ENCODE data around the gene GLRA1.
"Not testable (repeated sequence)": the region's sequence is repeated elsewhere in the genome, so short reads cannot be mapped to it uniquely, and the experiment has no call there.

The GLRA1 gene

DNA sequence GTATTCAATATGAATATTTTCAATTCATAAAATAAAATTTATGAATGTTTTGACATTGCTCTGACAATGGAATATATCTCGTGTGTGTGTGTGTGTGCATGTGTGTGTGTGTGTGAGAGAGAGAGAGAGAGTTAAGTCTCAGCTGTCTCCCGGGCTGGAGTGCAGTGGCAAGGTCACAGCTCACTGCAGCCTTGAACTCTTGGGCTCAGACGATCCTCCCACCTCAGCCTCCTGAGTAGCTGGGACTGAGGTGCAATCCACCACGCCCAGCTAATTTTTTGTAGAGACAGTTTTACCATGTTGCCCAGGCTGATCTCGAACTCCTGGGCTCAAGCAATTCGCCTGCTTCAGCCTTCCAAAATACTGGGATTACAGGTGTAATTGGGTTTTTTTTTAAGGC, 136.8 kb downstream of the GLRA1 start:
- TF ChIP-seq, protein P1, sequence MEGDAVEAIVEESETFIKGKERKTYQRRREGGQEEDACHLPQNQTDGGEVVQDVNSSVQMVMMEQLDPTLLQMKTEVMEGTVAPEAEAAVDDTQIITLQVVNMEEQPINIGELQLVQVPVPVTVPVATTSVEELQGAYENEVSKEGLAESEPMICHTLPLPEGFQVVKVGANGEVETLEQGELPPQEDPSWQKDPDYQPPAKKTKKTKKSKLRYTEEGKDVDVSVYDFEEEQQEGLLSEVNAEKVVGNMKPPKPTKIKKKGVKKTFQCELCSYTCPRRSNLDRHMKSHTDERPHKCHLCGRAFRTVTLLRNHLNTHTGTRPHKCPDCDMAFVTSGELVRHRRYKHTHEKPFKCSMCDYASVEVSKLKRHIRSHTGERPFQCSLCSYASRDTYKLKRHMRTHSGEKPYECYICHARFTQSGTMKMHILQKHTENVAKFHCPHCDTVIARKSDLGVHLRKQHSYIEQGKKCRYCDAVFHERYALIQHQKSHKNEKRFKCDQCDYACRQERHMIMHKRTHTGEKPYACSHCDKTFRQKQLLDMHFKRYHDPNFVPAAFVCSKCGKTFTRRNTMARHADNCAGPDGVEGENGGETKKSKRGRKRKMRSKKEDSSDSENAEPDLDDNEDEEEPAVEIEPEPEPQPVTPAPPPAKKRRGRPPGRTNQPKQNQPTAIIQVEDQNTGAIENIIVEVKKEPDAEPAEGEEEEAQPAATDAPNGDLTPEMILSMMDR (IDR thresholded peaks at IDR 0.05; ENCODE audit: low read depth, low read length) = no peak
- Histone ChIP-seq H3K36me3 (peaks cover 67% of the 10 kb centered on the region), H3K27ac (no peak overlapping the region), H3K9me3 (ENCODE audit: severe bottlenecking) (no peaks in the 10 kb centered on the region), H3K4me3 (ENCODE audit: low read depth, low read length) (no peak overlapping the region), H3K27me3 (ENCODE audit: insufficient read depth, low read depth, severe bottlenecking) (no peaks in the 10 kb centered on the region)
- no peak for DNase-seq

DNA sequence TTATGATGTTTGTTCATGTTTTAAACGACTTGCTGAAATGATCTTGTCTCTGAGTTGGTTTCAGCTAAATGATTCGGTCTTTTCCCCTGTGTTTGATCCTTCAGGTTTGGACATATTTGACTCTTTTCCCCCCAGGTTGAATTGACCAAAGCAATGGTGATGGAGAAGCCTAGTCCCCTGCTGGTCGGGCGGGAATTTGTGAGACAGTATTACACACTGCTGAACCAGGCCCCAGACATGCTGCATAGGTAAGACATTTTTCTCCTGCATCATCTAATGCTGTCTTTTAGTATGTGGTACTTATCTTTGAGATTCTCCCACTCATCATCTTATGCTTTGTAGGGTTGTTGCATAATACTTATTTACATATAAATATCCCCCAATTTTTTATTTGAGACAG, 138.2 kb downstream of the GLRA1 start:
- Histone ChIP-seq H3K4me3 (ENCODE audit: low read depth, low read length) (no peak overlapping the region), H3K9me3 (ENCODE audit: severe bottlenecking) (no peaks in the 10 kb centered on the region), H3K27me3 (ENCODE audit: insufficient read depth, low read depth, severe bottlenecking) (no peaks in the 10 kb centered on the region), H3K27ac (no peak overlapping the region), H3K36me3 (peaks cover 58% of the 10 kb centered on the region)
- TF ChIP-seq, protein P1 (IDR thresholded peaks at IDR 0.05; ENCODE audit: low read depth, low read length) = no peak
- no peak for DNase-seq

DNA sequence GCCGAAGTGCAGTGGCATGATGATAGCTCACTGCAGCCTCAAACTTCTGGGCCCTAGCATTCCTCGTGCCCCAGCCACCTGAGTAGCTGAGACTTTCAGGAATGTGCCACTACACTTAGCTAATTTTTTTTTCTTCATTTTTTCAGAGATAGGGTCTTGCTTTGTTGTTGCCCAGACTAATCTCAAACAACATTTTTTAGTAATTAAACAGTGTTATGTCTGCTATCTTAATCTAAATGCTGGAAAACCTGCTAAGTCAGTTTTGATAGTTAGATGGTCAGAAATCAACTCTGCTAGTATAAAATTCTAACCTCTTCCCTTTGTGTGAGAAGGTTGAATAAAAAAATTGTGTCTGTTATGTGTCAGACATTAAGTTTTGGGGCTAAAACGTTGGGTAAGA, 140.5 kb downstream of the GLRA1 start:
- no peaks in the 10 kb centered on the region for H3K9me3 ChIP-seq (ENCODE audit: severe bottlenecking)
- no peak for DNase-seq
- TF ChIP-seq, protein P1 (IDR thresholded peaks at IDR 0.05; ENCODE audit: low read depth, low read length) = no peak
- H3K36me3 ChIP-seq = peaks cover 35% of the 10 kb centered on the region
- H3K27me3 ChIP-seq (ENCODE audit: insufficient read depth, low read depth, severe bottlenecking) = no peaks in the 10 kb centered on the region
- H3K27ac ChIP-seq = no peak overlapping the region
- no peak overlapping the region for H3K4me3 ChIP-seq (ENCODE audit: low read depth, low read length)

DNA sequence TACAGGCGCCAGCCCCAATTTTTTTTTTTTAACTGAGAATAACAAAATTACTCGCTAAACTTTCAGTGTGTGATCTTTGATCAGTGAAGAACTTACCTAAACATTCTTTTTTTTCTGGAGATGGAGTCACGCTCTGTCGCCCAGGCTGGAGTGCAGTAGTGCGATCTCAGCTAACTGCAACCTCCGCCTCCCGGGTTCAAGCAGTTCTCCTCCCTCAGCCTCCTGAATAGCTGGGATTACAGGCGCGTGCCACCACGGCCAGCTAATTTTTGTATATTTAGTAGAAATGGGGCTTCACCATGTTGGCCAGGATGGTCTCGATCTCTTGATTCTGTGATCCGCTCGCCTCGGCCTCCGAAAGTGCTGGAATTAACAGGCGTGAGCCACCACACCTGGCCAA, 141.0 kb downstream of the GLRA1 start:
- H3K36me3 ChIP-seq = peaks cover 30% of the 10 kb centered on the region
- H3K27ac ChIP-seq = not testable (repeated sequence)

DNA sequence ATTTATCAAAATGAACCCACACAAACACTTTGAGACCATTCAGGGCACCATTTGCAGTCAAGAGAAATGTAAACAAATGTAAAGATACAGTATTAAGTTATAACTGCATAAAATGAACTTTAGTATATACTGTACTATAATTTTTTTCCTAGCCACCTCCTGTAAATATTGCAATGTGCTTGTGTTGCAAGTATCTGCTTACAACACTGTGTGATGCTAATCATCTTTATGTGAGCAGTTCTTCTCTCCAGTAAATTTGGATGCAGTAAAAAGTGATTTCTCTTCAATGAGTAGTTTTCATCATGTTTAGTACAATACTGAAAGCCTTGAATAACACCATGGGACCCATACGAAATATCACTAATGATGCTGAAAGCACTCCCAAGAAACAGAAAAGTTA, 143.4 kb downstream of the GLRA1 start:
- H3K36me3 ChIP-seq = peaks cover 24% of the 10 kb centered on the region
- no peak for DNase-seq

More for the DNA sequence above, 141.0 kb downstream of the GLRA1 start:
- not testable (repeated sequence) for H3K9me3 ChIP-seq (ENCODE audit: severe bottlenecking); DNase-seq; H3K4me3 ChIP-seq (ENCODE audit: low read depth, low read length); H3K27me3 ChIP-seq (ENCODE audit: insufficient read depth, low read depth, severe bottlenecking)

DNA sequence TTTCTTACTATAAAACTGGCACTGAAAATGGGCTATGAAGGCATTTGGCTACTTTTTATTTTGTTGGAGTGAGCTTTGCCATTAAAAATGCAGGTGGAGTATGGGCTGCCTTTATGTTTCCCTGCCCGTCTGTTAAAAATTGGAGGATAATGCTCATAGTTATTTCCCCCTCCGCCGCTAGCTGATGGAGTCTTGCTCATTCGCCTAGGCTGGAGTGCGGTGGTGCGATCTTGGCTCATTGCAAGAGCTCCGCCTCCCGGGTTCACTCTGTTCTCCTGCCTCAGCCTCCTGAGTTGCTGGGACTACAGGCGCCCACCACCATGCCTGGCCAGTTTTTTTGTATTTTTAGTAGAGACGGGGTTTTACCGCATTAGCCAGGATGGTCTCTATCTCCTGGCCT, 144.3 kb downstream of the GLRA1 start:
- no peaks in the 10 kb centered on the region for H3K27me3 ChIP-seq (ENCODE audit: insufficient read depth, low read depth, severe bottlenecking)
- H3K27ac ChIP-seq = no peak overlapping the region
- H3K36me3 ChIP-seq = peaks cover 23% of the 10 kb centered on the region
- no peaks in the 10 kb centered on the region for H3K9me3 ChIP-seq (ENCODE audit: severe bottlenecking)
- no peak overlapping the region for H3K4me3 ChIP-seq (ENCODE audit: low read depth, low read length)
- TF ChIP-seq, protein P1 (IDR thresholded peaks at IDR 0.05; ENCODE audit: low read depth, low read length) = no peak
- no peak for DNase-seq

More for the DNA sequence above, 143.4 kb downstream of the GLRA1 start:
- Histone ChIP-seq H3K27me3 (ENCODE audit: insufficient read depth, low read depth, severe bottlenecking) (no peaks in the 10 kb centered on the region), H3K9me3 (ENCODE audit: severe bottlenecking) (no peaks in the 10 kb centered on the region), H3K27ac (no peak overlapping the region), H3K4me3 (ENCODE audit: low read depth, low read length) (no peak overlapping the region)
- TF ChIP-seq, protein P1 (IDR thresholded peaks at IDR 0.05; ENCODE audit: low read depth, low read length) = no peak

Measured in WERI-Rb-1 (cell line).